WERI-Rb-1 (cell line): ENCODE measurements around the gene DNM1.
A peak's percentile ranks its signal among the peaks of the same experiment; 100 is the strongest.

Experiments
- DNase-seq: peaks from one replicate; pipeline ENCODE4 v3.0.0-alpha.2; 2020
- H3K27ac ChIP-seq: fragments of 250-450 bp; sonication (Bioruptor Pico); 2 replicates; pipeline ENCODE4 v1.5.1; 2020; ENCODE audit warnings: mild to moderate bottlenecking, moderate library complexity
- H3K27me3 ChIP-seq: fragments of 250-450 bp; sonication (Bioruptor Pico); 2 replicates; pipeline ENCODE4 v1.5.1; 2021; ENCODE audit warnings: mild to moderate bottlenecking, low read depth, moderate library complexity; ENCODE audit not compliant: insufficient read depth, severe bottlenecking
- H3K36me3 ChIP-seq: fragments of 250-450 bp; sonication (Bioruptor Pico); 2 replicates; pipeline ENCODE4 v1.5.1; 2020; ENCODE audit warnings: mild to moderate bottlenecking, moderate library complexity
- H3K4me3 ChIP-seq: 2 replicates; pipeline ENCODE4 v1.5.1; 2011; ENCODE audit warnings: low read depth, mild to moderate bottlenecking, control low read depth, low read length
- H3K9me3 ChIP-seq: fragments of 250-450 bp; sonication (Bioruptor Pico); 2 replicates; pipeline ENCODE4 v1.5.1; 2021; ENCODE audit warnings: mild to moderate bottlenecking, moderate library complexity; ENCODE audit not compliant: severe bottlenecking
- TF ChIP-seq, protein P1 (sequence below): IDR thresholded peaks from 2 replicates; pipeline ENCODE4 v1.5.1; 2011; ENCODE audit warnings: low read depth, mild to moderate bottlenecking, control low read depth, inconsistent platforms, low read length

The DNM1 gene

GRCh38 chr9:128216781-128217553 lies 13.8 kb downstream of the DNM1 start:
- no peak for DNase-seq
- Histone ChIP-seq H3K4me3 (no peak overlapping the region), H3K27ac (no peak overlapping the region), H3K27me3 (no peaks in the 10 kb centered on the region), H3K9me3 (no peaks in the 10 kb centered on the region), H3K36me3 (peaks cover 69% of the 10 kb centered on the region)
- TF ChIP-seq, protein P1, sequence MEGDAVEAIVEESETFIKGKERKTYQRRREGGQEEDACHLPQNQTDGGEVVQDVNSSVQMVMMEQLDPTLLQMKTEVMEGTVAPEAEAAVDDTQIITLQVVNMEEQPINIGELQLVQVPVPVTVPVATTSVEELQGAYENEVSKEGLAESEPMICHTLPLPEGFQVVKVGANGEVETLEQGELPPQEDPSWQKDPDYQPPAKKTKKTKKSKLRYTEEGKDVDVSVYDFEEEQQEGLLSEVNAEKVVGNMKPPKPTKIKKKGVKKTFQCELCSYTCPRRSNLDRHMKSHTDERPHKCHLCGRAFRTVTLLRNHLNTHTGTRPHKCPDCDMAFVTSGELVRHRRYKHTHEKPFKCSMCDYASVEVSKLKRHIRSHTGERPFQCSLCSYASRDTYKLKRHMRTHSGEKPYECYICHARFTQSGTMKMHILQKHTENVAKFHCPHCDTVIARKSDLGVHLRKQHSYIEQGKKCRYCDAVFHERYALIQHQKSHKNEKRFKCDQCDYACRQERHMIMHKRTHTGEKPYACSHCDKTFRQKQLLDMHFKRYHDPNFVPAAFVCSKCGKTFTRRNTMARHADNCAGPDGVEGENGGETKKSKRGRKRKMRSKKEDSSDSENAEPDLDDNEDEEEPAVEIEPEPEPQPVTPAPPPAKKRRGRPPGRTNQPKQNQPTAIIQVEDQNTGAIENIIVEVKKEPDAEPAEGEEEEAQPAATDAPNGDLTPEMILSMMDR, result no peak

GRCh38 chr9:128218172-128218517 lies 15.0 kb downstream of the DNM1 start:
- no peak overlapping the region for H3K27ac ChIP-seq
- no peak overlapping the region for H3K4me3 ChIP-seq
- TF ChIP-seq, protein P1, result no peak
- no peaks in the 10 kb centered on the region for H3K9me3 ChIP-seq
- DNase-seq, result no peak
- no peaks in the 10 kb centered on the region for H3K27me3 ChIP-seq
- H3K36me3 ChIP-seq, result peaks cover 73% of the 10 kb centered on the region

GRCh38 chr9:128218518-128219389 lies 15.6 kb downstream of the DNM1 start:
- DNase-seq, result peak; percentile 89
- no peak overlapping the region for H3K4me3 ChIP-seq

DNA sequence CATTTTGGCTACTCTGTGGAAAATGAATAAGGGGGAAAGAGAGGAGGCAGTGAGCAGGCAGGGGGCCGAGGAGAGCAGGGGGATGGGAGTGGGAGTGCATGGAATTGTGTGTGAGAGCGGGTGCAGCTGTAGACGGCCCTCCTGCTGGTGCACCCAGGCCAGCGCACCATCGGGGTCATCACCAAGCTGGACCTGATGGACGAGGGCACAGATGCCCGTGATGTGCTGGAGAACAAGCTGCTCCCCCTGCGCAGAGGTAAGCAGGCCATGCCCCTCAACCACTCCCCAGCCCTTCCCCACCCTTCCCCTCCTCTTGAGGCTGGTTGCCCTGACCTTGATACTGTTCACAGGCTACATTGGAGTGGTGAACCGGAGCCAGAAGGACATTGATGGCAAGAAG lies 16.7 kb downstream of the DNM1 start:
- Histone ChIP-seq H3K27ac (no peak overlapping the region), H3K36me3 (peaks cover 82% of the 10 kb centered on the region), H3K4me3 (no peak overlapping the region), H3K9me3 (no peaks in the 10 kb centered on the region), H3K27me3 (no peaks in the 10 kb centered on the region)
- DNase-seq, result no peak
- TF ChIP-seq, protein P1, result no peak

More at GRCh38 chr9:128218518-128219389, 15.6 kb downstream of the DNM1 start:
- TF ChIP-seq, protein P1, result no peak
- no peak overlapping the region for H3K27ac ChIP-seq
- no peaks in the 10 kb centered on the region for H3K27me3 ChIP-seq
- peaks cover 76% of the 10 kb centered on the region for H3K36me3 ChIP-seq
- H3K9me3 ChIP-seq, result no peaks in the 10 kb centered on the region

DNA sequence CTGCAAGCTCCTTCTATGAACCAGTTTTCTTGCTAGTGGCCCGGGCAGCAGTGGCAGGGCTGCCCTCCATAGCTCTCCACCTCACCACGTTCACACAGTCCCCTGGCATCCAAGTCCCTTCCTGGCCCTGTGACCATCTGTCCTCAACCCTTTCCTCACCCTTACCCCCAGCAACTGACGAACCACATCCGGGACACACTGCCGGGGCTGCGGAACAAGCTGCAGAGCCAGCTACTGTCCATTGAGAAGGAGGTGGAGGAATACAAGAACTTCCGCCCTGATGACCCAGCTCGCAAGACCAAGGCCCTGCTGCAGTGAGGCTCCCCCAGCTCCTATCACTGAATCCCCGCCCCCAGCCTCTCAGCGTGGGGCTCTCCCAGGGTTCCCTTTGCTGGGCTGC lies 18.8 kb downstream of the DNM1 start:
- TF ChIP-seq, protein P1, result no peak
- DNase-seq, result no peak
- H3K4me3 ChIP-seq, result no peak overlapping the region
- H3K27me3 ChIP-seq, result no peaks in the 10 kb centered on the region
- H3K27ac ChIP-seq, result no peak overlapping the region
- H3K9me3 ChIP-seq, result no peaks in the 10 kb centered on the region
- H3K36me3 ChIP-seq, result peaks cover 93% of the 10 kb centered on the region
